GM12878 (cell line): ENCODE measurements around the gene ESRRG.

Source experiments
- HCFC1 ChIP-seq: fragments of 150-350 bp; IDR thresholded peaks from 2 replicates; pipeline ENCODE4 v1.6.1; 2014; ENCODE audit warnings: low read length
- YY1 ChIP-seq: IDR thresholded peaks from 2 replicates; pipeline ENCODE4 v1.6.1; 2011; ENCODE audit warnings: low read depth, mild to moderate bottlenecking, low read length
- TF ChIP-seq, protein P1 (sequence below), 3 experiments: IDR thresholded peaks in 2 of 3; conservative IDR thresholded peaks in 1 of 3; 2 replicates each; pipeline ENCODE4 v1.5.1; 2011; ENCODE audit warnings: low read depth in 3 of 3, low read length in 3 of 3, mild to moderate bottlenecking in 3 of 3, control low read depth in 2 of 3, moderate library complexity in 2 of 3, inconsistent platforms in 1 of 3, mixed read lengths in 1 of 3; ENCODE audit not compliant: control insufficient read depth in 2 of 3, insufficient read depth in 1 of 3; ENCODE audit errors: extremely low read depth in 1 of 3
- TF ChIP-seq, protein P2 (sequence below): fragments of 450-650 bp; IDR thresholded peaks from 2 replicates; pipeline ENCODE4 v1.6.1; 2014; ENCODE audit warnings: mild to moderate bottlenecking
- TF ChIP-seq, protein P3 (sequence below): IDR thresholded peaks from 2 replicates; pipeline ENCODE4 v1.6.1; 2012; ENCODE audit warnings: mild to moderate bottlenecking, low read depth, low read length

DNA sequence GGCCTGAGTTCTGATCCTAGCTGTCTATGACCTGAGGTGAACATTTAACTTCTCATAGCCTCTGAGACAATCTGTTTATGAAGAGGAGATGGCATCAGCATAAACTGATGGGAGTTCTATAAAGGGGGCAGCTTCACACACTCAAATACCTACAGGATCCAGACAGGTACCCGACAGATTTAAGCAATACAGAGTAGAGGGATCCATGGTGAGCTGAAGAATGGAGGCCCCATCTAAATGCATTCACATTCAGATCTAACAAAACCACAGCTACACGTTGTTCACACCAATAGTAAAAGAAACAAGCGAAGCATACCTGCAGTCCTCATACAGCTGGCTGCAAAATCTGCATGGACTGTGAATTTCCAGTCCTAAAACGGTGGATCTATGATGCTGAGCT lies 48.7 kb upstream of the ESRRG start:
- TF ChIP-seq, protein P1, sequence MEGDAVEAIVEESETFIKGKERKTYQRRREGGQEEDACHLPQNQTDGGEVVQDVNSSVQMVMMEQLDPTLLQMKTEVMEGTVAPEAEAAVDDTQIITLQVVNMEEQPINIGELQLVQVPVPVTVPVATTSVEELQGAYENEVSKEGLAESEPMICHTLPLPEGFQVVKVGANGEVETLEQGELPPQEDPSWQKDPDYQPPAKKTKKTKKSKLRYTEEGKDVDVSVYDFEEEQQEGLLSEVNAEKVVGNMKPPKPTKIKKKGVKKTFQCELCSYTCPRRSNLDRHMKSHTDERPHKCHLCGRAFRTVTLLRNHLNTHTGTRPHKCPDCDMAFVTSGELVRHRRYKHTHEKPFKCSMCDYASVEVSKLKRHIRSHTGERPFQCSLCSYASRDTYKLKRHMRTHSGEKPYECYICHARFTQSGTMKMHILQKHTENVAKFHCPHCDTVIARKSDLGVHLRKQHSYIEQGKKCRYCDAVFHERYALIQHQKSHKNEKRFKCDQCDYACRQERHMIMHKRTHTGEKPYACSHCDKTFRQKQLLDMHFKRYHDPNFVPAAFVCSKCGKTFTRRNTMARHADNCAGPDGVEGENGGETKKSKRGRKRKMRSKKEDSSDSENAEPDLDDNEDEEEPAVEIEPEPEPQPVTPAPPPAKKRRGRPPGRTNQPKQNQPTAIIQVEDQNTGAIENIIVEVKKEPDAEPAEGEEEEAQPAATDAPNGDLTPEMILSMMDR (IDR thresholded peaks at IDR 0.05 in 2 of 3, conservative IDR thresholded peaks at IDR 0.05 in 1 of 3; ENCODE audit: control insufficient read depth in 2 of 3, extremely low read depth in 1 of 3, insufficient read depth in 1 of 3, low read depth in 3 of 3, low read length in 3 of 3): no peak
- TF ChIP-seq HCFC1 (no peak), YY1 (no peak)
- TF ChIP-seq, protein P2, sequence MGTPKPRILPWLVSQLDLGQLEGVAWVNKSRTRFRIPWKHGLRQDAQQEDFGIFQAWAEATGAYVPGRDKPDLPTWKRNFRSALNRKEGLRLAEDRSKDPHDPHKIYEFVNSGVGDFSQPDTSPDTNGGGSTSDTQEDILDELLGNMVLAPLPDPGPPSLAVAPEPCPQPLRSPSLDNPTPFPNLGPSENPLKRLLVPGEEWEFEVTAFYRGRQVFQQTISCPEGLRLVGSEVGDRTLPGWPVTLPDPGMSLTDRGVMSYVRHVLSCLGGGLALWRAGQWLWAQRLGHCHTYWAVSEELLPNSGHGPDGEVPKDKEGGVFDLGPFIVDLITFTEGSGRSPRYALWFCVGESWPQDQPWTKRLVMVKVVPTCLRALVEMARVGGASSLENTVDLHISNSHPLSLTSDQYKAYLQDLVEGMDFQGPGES: no peak
- TF ChIP-seq, protein P3, sequence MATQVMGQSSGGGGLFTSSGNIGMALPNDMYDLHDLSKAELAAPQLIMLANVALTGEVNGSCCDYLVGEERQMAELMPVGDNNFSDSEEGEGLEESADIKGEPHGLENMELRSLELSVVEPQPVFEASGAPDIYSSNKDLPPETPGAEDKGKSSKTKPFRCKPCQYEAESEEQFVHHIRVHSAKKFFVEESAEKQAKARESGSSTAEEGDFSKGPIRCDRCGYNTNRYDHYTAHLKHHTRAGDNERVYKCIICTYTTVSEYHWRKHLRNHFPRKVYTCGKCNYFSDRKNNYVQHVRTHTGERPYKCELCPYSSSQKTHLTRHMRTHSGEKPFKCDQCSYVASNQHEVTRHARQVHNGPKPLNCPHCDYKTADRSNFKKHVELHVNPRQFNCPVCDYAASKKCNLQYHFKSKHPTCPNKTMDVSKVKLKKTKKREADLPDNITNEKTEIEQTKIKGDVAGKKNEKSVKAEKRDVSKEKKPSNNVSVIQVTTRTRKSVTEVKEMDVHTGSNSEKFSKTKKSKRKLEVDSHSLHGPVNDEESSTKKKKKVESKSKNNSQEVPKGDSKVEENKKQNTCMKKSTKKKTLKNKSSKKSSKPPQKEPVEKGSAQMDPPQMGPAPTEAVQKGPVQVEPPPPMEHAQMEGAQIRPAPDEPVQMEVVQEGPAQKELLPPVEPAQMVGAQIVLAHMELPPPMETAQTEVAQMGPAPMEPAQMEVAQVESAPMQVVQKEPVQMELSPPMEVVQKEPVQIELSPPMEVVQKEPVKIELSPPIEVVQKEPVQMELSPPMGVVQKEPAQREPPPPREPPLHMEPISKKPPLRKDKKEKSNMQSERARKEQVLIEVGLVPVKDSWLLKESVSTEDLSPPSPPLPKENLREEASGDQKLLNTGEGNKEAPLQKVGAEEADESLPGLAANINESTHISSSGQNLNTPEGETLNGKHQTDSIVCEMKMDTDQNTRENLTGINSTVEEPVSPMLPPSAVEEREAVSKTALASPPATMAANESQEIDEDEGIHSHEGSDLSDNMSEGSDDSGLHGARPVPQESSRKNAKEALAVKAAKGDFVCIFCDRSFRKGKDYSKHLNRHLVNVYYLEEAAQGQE: no peak
